GM18517 (cell line): ENCODE results near the gene SCOC.

Experiments used
- ATAC-seq: cut with Tn5 transposase; IDR thresholded peaks from one replicate; pipeline ENCODE4 v1.9.1; 2021; ENCODE audit warnings: mild to moderate bottlenecking, moderate library complexity; ENCODE audit not compliant: unreplicated experiment

SCOC gene

DNA sequence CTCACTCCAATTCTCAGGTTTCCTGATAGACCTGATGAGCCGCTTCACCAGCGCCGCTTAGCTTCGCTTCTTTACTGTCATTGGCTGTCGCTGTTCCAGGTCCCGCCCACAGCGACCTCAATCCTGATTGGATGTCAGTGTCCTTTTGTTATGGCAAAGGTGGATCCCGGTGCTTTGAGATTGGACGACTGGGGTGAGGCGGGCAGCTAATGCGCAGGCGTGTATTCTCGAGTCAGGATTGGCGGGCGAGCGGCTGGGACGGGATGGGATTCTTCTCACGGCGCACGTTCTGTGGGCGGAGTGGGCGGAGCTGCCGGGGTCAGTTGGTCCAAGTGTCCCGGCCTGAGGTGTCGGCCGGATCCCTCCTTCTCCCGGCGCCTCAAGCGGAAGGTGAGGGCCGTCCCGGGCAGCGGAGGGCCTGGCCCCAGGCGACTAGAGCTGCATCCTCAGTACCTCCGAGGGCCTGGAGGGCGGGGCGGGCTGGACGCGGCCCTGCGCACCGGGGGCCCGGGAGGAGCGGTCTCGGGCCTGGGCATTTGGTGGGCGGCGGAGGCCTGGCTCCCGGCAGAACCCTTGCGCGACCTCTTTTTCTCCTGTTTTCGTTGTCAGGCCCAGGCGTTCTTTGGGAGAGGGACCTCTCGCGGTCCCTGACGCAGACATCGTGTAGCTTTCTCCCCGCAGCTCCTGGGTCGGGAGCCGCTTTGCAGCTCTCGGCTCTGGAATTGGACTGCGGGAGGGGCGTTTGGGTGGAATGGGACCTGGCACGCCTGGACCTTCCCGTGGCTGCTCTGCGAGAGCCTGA is at the start of gene SCOC:
Gene SCOC, plus strand, starts transcription at position 319 of the 802 bp plus-strand sequence. CDS start 5,525 bp downstream, outside the sequence.
- ATAC-seq, result peak; percentile 97

DNA sequence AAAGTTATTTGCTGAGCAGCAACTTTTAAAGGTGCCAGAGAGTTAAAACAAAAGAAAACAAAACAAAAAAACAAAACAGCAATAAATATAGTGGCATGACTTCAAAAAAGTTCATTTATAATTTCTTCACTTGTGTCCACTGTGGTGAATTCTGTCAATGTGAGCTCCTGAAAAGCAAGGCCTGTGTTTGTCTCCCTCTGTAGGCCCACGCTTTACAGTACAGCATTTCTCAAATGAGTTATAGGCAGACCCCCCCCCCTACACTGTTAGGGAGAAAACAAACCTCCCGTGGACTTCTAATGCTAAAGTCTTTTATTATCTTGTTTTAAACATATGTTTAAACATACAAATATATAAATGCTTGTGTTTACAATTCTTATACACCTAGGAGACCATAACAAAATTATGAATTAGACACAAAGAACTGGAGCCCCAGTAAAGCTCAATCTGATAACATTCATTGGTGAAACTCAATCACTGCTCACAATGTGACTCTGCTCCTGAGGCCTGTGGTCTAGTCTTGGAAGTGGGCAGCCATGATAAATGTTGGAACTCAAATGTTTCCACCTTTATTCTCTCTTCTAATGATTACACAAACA is 47.0 kb upstream of the SCOC start:
- no peak for ATAC-seq

DNA sequence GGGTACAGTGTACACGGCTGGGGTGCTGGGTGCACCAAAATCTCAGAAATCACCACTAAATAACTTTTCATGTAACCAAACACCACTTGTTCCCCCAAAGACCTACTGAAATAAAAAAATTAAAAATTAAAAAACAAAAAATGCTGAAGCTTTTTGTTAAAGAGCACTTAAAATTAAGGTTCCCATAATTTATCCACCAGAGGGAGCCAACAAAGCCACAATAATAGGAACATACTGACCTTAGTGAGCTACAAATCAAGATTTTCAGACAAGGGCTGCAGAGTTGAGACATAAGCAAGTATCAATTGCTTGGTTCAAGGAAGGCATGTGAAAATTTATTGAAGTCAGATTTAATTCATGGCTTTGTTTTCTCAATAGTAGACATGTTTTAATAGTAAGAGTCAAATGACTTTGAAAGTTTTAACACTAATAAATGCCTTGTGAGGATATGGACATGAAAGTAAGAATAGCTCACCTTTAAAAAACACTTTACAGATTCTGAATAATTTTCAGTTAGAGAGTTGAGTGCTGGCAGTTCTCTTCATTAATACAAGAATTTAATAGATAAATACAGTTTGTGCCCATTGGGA is 43.0 kb upstream of the SCOC start:
- ATAC-seq, result no peak

DNA sequence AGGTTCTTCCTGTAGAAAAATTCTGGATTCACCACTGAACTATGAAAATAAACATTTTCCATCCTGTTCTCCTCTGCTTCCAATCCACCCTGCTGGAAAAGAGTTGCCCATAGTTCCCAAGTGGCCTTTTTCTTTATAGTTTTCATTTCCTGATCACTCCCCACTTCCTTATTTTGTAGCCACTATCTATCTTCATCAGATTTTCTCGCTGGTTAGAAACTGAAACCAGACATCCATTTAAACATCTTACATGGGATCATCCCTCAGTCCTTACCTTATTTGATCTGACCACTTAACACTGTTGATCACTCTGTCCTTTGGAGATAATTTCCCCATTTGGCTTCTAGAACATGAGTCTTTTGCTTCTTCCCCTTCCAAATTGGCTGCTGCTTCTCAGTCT is 42.2 kb upstream of the SCOC start:
- no peak for ATAC-seq

DNA sequence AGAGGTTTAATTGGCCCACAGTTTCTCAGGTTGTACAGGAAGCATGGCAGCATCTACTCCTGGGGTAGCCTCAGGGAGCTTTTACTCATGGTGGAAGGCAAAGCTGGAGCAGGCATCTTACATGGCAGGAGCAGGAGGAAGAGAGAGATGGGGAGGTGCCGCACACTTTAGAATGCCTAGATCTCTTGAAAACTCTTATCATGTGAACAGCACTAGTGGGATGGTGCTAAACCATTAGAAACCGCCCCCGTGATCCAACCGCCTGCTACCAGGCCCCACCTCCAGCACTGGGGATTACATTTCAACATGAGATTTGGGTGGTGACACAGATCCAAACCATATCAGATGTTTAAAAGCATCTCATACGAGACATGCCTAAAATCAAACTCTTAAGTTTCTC is 41.6 kb upstream of the SCOC start:
- no peak for ATAC-seq

DNA sequence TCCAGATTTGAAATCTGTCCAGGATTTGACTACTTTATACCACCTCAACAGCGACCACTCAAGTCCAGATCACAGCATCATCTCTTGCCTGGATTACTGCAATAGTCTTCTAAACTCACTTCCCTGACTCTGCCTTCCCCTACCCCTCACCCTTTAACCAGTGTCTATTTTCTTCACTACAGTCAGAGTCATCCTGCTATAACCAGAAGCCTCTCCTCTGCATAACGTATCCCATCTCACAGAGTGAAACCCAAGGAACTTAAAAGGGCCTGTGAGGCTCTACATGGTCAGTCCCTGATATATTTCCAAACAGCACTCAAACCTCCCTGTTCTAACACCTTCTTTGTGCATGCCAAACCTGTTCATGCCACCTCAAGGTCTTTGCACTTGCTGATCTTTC is 40.7 kb upstream of the SCOC start:
- no peak for ATAC-seq

DNA sequence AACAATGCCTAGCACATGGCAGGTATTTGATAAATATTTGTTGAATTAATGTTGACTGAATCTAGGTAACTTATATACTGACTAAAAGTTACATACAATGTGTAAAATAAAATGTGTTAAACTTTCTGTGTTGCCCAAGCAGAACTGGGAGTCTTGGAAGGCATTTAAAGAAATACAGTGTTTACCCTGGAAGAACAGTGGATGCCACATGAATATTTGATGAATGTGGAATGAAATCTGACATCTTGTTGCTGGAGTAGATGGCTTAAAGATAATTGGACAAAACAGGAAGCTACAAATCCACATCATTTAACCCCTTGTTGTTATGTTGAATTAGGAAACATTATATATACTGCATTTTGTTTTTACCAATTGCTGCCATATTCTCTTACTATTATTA is 39.9 kb upstream of the SCOC start:
- no peak for ATAC-seq

DNA sequence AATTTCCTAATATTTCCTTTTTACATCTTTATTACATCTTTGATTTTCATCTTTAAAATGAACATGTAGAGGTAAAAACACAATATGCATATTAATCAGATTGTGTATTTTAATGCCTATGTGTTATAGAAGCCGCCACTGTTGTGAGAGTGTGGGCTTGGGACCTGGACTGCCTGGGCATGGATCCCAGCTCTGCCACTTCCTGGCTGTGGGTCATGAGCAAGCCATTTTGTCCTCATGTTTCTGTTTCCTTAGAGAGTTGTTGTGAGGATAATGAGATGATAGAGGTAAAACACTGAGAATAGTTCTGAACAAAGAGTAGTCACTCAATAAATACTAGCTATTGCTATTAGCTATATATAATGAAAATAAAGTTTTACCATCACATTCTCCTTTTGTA is 38.4 kb upstream of the SCOC start:
- ATAC-seq, result no peak

DNA sequence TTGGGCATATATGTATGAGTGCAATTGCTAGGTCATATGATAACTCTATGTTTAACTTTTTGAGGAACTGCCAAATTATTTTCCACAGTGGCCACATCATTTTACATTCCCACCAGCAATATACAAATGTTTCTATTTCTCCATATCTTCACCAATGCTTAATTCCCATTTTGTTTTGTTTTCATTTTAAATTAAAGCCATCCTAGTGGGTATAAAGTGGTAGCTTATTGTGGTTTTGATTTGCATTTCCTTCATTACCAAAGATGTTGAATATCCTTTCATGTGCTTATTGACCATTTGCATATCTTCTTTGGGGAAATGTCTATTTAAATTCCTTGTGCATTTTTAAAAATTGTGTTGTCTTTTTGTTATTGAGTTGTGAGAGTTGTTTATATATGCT is 36.7 kb upstream of the SCOC start:
- ATAC-seq, result no peak

DNA sequence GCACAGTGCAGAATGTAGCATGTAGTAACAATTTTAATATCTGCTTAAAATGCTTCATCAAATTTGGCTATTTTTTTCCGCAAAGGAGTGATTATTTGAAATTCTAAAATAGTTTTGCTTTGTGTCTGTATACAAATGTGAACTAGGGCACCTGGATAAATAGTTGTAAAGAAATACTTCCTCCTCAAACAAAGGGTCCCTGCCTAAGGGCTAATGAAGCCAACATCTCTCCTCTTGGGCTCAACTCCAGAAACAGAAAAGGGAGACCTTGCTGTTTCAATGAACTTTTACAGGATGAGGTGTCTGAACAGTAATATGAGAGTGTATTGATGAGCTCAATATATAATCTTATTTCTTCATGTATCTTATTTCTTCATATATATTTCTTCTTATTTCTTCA is 30.8 kb upstream of the SCOC start:
- no peak for ATAC-seq

DNA sequence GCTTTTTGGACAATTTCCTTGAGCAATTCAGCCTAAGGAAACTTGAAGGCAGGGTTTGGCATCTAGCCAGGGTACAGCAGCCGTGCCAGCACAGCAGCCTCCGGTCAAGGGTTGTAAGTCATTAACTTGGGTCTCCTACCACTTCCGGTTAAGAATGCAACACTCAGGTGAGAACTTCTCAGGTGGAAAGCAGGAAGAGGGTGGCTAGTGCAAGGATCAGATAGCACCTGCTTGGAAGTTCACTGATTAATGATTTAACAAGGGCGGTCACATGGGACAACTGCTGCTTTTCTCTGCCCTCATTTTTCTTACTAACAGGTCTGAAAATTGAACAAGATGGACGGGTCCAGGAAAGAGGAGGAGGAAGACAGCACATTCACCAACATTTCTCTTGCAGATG is 30.1 kb upstream of the SCOC start:
- ATAC-seq, result peak; percentile 86

DNA sequence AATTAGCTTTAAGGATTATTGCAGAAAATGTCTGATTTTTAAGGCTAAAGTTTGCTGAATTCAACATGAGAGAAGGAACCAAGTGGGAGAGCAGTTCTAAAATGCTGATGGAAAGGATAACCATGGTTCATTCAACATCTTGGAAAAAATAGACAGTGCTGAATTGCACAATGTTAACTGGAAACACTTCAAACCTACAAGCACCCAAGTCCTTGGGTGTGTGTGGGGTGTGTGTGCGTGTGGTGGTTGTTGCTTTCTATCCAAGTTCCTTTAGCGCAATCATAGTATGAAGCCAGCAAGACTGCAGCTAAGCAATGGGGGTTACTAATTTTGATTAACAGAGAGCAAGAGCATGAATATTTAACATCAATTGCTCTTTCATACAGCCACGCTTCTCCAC is 29.3 kb upstream of the SCOC start:
- no peak for ATAC-seq

DNA sequence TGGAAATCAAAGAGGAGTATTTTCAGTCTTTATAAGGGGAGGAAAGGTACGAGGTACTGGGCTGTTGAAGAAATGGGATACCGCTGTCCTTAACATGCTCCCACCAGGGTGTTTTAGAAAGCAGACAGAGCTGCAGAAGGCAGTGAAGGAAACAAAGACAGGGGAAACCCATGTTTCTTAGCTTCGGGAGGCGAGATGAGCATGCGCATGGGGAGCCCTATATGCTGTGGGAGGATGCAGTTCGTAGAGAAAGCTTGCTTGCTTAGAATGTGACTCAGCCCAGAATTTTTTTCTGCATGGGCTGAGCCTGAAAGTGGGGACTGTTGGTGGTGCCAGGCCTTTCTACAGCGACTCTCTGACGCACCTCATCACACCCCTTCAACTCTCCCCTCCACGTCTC is 28.8 kb upstream of the SCOC start:
- ATAC-seq, result no peak

DNA sequence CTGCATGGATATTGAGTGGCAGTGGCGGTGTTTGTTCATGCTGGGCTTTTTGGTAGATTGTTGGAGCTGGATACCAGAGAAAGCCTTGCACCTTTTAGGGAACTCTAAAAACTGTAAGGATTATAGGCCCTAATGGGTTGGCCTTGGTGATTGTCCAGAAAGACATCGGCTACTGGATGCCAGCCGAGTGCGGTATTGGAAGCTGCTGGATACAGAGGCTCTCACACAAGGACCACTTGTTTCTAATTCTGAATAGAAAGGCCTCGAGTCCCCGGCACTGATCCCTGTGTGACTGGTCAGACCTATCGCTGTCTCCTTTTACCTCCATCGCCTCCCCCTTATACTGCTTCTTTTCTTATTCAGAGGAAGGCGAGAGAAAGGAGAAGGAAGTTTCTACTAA is 27.3 kb upstream of the SCOC start:
- ATAC-seq, result no peak

DNA sequence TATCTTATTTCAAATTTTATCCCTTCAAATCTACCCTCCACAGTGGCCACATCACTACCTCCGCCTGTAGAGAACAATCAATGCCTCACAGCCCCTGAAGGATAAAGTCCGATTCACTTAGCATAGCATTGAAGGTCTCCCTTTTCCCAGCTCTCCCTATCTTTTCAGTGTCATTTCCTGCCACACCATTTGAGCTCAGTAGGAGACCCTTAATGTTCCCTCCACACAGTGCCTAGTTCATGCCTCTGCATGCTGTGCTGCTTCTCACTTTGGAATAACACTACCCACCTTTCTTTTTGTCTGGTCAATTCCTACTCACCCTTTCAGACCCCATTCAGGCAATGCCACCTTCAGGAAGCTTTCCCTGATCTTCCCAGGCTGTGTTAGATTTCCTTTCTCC is 23.6 kb upstream of the SCOC start:
- ATAC-seq, result no peak

DNA sequence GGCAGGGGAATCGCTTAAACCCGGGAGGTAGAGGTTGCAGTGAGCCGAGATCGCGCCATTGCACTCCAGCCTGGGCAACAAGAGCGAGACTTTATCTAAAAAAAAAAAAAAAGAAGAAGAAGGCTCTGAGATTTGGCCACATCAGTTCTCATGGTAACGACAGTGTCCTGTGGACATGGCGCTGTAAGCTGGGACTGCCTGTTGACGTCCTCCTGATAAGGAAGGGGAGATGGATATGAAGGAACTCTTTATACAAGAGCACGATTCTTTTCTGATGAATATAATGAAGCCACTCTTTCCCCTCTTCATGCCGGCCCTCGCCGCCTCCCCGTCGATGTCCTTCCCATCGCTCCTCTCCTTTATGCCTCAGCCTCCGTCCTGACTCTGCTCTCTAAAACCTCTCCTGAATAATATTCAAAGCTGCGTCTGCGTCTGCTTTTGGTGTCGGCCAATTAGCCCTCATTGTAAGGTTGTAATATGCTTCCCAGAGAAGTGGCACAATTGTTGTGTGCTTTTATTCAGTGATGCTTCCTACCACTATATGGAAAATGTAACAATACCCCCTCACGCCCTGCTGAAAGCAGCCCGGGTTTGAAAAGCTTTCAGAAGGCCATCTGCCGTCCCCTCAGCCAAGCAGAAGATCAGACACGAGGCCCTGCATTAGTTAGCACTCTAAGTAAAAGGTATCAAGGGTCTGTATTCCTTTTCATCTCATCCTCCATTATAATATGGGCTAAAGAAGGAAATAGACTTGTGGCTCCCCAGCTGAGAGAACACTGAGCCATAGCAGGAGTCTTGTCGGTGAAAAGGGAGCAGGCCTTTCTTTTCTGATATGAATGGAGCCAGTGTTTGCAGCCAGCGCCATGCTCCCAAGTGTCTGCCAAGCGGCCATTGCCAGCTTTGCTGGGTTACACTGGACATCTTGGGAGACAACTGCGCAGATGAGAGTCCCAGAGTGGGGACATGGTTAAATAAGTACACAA is 22.1 kb upstream of the SCOC start:
- ATAC-seq, result no peak

DNA sequence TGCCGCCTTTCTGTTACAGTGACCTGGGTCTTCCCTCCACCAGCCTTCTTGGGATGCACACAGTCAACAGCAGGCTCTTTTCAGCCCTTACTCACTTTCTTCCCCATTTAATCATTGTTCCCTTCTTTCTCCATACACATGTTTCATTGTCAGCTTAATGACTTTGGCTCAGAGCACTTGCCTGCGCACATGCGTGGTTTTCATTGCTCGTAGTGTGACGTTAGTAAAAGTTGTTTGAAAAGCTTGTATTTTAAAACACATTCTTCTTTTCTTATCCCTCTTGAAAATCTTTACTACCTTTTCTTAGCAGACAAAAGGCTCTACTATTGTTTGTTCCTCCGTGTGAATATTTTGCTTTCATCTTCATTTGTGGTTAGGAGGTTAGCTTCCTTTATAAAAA is 19.7 kb upstream of the SCOC start:
- ATAC-seq, result no peak

DNA sequence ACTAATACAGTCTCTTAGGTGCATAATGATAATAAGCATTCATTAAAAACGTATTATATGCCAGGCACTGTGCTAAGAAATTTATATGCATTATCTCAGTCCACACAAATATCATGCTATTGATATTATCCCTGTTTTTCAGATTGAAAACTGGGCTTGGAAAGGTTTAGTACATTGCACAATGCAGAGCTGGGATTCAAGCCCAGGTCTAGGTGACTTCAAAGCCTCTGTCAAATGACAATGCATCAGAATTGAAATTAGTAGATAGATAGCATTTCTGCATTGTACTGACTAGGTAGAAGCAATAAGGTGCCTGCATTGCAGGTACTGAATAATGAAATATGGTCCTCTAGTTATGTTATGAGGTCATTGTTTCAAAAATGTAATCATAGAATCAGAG is 18.2 kb upstream of the SCOC start:
- no peak for ATAC-seq

DNA sequence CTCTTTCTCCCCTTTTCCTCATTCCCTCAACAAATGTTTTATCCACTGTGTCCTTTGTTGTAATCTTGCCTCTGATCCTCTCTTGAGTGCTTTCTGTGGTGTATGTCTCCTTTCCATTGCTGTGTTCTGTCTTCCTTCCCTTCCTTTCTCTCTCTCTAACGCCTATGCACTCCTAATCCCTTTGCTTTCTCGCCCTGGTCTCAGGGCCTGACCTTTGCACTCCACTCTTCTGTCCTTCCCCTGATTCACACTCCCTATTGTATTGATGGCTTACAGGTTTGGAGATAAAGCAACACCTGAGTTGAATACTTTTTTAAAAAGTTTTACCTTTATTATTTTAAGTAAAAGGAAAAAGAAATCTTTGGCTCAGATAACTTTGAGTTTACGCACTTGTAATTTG is 15.6 kb upstream of the SCOC start:
- ATAC-seq, result no peak

DNA sequence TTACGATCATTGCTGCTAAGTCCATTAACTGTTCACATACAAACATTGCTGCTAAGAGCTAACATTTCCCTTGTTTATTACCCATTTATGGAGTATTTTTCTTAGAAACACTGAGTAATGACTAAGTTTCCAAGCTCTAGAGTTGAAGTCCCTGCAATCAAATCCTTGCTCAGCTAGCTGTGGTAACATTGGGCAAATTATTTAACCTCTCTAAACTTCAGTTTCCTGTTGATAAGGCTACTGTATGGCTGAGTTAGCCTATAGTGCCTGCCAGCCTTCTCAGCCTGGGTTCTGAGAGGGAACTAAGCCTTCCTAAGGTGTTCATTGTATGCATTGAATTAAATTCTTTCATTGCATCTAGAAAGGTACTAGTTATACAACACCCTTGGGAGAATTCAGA is 15.2 kb upstream of the SCOC start:
- no peak for ATAC-seq
